ENCODE measurements around the gene XCR1.

GRCh38 chr3:46068501-46068900 is 41.2 kb upstream of the XCR1 start:
- TF ChIP-seq POLR2A (IDR thresholded peaks at IDR 0.05) = no peak
- no peak for TF ChIP-seq CTCF (IDR thresholded peaks at IDR 0.05)
